ENCODE data around the gene GATA2. TPM values are rescaled to one million over a fixed set of nuclear protein-coding genes. Genes with fewer than 3 reads are reported as not detected.

Gene GATA2
- total RNA-seq, 1 donor from 2014 or later, result 37.9 TPM

DNA sequence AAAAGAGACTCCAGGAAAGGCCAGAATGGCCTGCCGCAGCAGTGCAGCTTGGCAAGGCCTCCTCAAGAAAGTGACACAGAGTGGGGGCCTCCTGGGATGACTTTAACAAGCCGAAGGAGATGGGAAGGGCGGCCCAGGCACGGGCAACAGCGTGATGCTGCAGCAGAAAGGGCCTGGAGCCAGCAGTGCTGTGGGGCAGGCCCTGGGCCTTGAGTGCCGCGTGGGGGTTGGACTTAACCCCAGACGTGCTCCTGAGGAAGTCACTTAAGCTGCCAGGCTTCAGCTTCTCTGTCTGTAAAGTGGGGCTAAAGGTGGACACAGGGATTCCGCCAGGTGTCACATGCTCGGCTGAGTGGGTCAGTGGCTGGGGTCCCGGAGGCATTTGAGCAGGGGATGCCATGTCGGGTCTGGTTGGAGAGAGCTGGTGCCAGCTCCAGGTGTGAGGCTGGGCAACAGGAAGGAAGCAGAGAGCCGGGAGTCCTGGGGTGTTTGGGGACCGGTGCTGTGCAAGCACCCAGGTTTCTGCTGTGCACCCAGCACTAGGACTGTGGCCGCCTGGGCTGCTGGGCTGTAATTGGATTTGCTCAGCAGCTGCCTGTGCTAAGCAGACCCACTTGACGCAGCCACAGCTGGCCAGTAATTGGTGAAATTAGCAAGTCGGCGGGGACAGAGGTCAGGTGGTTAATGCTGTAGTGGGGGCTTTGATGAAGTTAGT, 34.1 kb downstream of the GATA2 start:
- TF ChIP-seq, protein P1, sequence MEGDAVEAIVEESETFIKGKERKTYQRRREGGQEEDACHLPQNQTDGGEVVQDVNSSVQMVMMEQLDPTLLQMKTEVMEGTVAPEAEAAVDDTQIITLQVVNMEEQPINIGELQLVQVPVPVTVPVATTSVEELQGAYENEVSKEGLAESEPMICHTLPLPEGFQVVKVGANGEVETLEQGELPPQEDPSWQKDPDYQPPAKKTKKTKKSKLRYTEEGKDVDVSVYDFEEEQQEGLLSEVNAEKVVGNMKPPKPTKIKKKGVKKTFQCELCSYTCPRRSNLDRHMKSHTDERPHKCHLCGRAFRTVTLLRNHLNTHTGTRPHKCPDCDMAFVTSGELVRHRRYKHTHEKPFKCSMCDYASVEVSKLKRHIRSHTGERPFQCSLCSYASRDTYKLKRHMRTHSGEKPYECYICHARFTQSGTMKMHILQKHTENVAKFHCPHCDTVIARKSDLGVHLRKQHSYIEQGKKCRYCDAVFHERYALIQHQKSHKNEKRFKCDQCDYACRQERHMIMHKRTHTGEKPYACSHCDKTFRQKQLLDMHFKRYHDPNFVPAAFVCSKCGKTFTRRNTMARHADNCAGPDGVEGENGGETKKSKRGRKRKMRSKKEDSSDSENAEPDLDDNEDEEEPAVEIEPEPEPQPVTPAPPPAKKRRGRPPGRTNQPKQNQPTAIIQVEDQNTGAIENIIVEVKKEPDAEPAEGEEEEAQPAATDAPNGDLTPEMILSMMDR (IDR thresholded peaks at IDR 0.05; ENCODE audit: unreplicated experiment), result no peak
- Mint-ChIP-seq H3K27me3 (ENCODE audit: unreplicated experiment) (peaks cover 15% of the 10 kb centered on the region), H3K27ac (ENCODE audit: unreplicated experiment) (no peak overlapping the region), H3K36me3 (ENCODE audit: low read depth, unreplicated experiment) (peaks cover 7% of the 10 kb centered on the region), H3K4me1 (ENCODE audit: unreplicated experiment) (no peaks in the 10 kb centered on the region), H3K4me3 (ENCODE audit: unreplicated experiment) (no peak overlapping the region), H3K9me3 (ENCODE audit: unreplicated experiment) (no peaks in the 10 kb centered on the region)
- no peak for DNase-seq (ENCODE audit: low spot score)

DNA sequence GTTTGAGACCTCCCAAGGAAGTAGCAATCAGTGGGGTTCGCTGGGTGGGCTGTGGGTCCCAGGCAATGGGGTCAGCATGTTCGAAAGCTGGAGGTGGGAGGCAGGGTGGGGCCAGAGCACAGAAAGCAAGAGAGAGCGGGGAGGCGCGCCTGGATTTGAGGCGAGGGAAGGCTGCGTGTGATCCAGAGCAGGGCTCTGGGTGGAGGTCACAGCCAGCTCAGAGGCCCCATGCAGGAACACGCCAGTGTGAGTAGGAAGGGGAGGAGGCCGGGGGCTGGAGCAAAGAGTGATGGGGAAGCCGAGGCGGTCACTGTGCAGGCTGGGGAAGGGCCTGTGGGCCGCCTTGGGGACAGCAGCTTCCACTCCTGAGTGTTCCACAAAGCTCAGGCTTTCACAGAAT, 35.1 kb downstream of the GATA2 start:
- no peak for DNase-seq (ENCODE audit: low spot score)
- TF ChIP-seq, protein P1 (IDR thresholded peaks at IDR 0.05; ENCODE audit: unreplicated experiment), result no peak
- Mint-ChIP-seq H3K27me3 (ENCODE audit: unreplicated experiment) (peaks cover 15% of the 10 kb centered on the region), H3K4me3 (ENCODE audit: unreplicated experiment) (no peak overlapping the region), H3K9me3 (ENCODE audit: unreplicated experiment) (no peaks in the 10 kb centered on the region), H3K4me1 (ENCODE audit: unreplicated experiment) (no peaks in the 10 kb centered on the region), H3K36me3 (ENCODE audit: low read depth, unreplicated experiment) (peaks cover 7% of the 10 kb centered on the region), H3K27ac (ENCODE audit: unreplicated experiment) (no peak overlapping the region)

DNA sequence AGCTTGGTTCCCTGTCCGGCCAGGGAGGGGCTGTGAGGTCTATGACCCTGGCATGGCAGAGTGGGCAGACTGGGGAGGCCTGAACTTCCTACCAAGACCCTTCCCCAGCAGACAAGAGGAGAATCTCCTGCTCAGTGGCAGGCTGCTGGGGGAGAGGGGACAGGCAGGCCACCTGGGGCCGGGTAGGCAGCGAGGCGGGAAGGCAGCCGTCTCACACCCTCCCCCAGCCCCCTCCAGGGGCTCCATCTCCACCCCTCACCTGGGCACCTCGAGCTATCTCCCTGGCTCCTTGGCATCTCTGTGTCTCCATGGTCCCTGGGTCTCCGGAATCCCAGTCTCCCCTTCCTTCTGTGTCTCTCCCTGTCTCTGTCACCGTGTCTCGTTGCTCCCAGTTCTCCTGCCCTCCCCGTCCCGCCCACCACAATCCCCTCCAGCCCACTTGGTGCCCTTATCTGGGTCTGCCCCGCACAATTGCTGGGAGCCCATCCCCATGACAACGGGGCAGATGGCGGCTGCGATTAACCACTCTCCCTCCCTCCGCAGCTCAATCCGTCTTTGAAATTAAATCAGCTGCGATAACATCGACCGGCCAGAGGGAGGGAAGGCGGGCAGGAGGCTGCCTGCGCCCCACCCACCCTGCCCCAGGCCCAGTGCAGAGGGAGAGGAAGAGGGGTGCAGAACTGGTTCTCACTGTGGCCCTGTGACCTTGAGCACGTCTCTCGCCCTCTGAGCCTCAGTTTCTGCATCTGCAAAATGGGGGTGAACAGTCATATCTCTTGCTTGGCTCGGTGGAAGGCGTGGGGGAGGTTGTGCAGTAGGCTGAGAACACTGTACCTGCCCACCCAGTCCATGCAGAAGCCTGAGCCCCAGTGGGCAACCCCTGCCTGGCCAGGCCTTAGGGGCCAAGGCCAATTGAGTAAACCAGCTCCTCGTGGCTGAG, 36.0 kb downstream of the GATA2 start:
- H3K9me3 Mint-ChIP-seq (ENCODE audit: unreplicated experiment), result no peaks in the 10 kb centered on the region

DNA sequence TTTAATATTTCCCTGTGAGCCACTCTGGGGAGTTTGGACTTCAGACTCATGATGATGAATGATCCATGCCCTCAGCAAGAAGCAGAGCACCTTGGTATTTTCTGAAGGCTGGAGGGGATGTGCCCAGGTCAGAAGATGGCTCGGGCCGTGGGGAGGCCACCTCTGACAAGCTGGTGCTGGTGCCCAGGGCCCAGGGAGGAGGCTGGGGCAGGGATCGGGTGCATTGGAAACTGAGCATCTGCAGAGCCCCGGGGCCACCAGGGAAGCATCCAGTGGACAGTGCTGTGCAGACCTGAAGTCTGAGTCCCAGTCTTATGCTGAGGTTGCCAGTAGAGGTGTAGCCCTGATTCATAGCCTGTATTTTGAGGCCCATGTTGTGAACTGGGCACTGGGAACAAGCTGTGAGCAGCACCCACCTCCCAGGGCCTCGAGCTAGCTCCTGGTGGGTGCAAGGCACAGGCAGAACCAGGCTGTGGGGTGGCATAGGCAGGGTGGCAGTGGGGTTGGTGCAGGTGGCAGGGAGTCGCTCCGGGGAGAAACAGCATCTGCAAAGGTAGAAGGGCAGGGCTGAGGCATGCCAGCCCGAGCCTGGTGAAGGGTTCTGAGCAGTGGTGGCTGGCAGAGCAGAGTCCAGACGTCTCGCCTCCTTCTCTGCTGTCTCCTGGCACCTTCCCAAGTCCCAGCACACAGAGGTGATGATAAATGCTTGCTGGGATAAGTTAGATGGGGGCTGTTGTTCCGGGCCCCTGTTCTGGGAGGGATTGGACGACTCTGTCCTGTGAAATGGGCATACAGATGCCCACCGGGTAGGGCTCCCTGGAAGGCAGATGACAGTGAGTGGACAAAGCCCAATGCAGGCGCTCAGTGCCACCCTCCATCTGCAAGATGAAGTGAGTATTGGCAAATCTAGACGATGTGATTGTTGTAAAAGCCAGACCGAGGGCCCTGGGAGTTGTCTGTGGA, 36.9 kb downstream of the GATA2 start:
- H3K27ac Mint-ChIP-seq (ENCODE audit: unreplicated experiment), result no peak overlapping the region
- TF ChIP-seq, protein P1 (IDR thresholded peaks at IDR 0.05; ENCODE audit: unreplicated experiment), result no peak
- no peak for DNase-seq (ENCODE audit: low spot score)

More for the DNA sequence above, 36.0 kb downstream of the GATA2 start:
- DNase-seq (ENCODE audit: low spot score), result no peak
- H3K27ac Mint-ChIP-seq (ENCODE audit: unreplicated experiment), result no peak overlapping the region
- no peaks in the 10 kb centered on the region for H3K4me1 Mint-ChIP-seq (ENCODE audit: unreplicated experiment)
- H3K27me3 Mint-ChIP-seq (ENCODE audit: unreplicated experiment), result peaks cover 11% of the 10 kb centered on the region
- TF ChIP-seq, protein P1 (IDR thresholded peaks at IDR 0.05; ENCODE audit: unreplicated experiment), result no peak
- H3K36me3 Mint-ChIP-seq (ENCODE audit: low read depth, unreplicated experiment), result peaks cover 7% of the 10 kb centered on the region
- no peak overlapping the region for H3K4me3 Mint-ChIP-seq (ENCODE audit: unreplicated experiment)

More for the DNA sequence above, 36.9 kb downstream of the GATA2 start:
- no peaks in the 10 kb centered on the region for H3K4me1 Mint-ChIP-seq (ENCODE audit: unreplicated experiment)
- no peaks in the 10 kb centered on the region for H3K9me3 Mint-ChIP-seq (ENCODE audit: unreplicated experiment)
- H3K27me3 Mint-ChIP-seq (ENCODE audit: unreplicated experiment), result peaks cover 16% of the 10 kb centered on the region
- H3K36me3 Mint-ChIP-seq (ENCODE audit: low read depth, unreplicated experiment), result peaks cover 12% of the 10 kb centered on the region
- H3K4me3 Mint-ChIP-seq (ENCODE audit: unreplicated experiment), result no peak overlapping the region
